WTC11 (cell line): ENCODE data around the gene CHFR. TPM values are rescaled to one million over a fixed set of nuclear protein-coding genes. Genes with fewer than 3 reads are reported as not detected.

Experiments used
- ATAC-seq: fragments of 200-7000 bp; cut with Tn5 transposase; 2 replicates; pipeline ENCODE4 v1.10.0; 2021; ENCODE audit warnings: mild to moderate bottlenecking, moderate library complexity
- CTCF ChIA-PET: fragments of 300-600 bp; sonication (Branson Sonifier 250); formaldehyde crosslinking; loops from one replicate; lab custom pipeline; 2021; ENCODE audit warnings: antibody characterized with exemption; lab: Charles Lee
- POLR2A ChIA-PET: fragments of 350-600 bp; sonication (Branson Sonifier 250); formaldehyde crosslinking; loops from one replicate; lab custom pipeline; 2021; ENCODE audit warnings: antibody characterized with exemption; lab: Charles Lee
- DNase-seq: peaks from one replicate; pipeline ENCODE4 v3.0.0; 2021; ENCODE audit warnings: low spot score
- H3K27ac Mint-ChIP-seq: 2 replicates; pipeline ENCODE4 v1.8.0; 2021; ENCODE audit warnings: mixed read lengths
- H3K27me3 Mint-ChIP-seq: 2 replicates; pipeline ENCODE4 v1.8.0; 2021; ENCODE audit warnings: low read depth, mild to moderate bottlenecking, moderate library complexity, mixed read lengths
- H3K36me3 Mint-ChIP-seq: 2 replicates; pipeline ENCODE4 v1.8.0; 2021; ENCODE audit warnings: mixed read lengths
- H3K4me1 Mint-ChIP-seq: 2 replicates; pipeline ENCODE4 v1.8.0; 2022; ENCODE audit warnings: mixed read lengths
- H3K4me3 Mint-ChIP-seq: 2 replicates; pipeline ENCODE4 v1.8.0; 2021; ENCODE audit warnings: mild to moderate bottlenecking, moderate library complexity, mixed read lengths
- H3K9me3 Mint-ChIP-seq: 2 replicates; pipeline ENCODE4 v1.8.0; 2021; ENCODE audit warnings: mixed read lengths
- FOXJ3 ChIP-seq: sonication (generic); formaldehyde crosslinking; IDR thresholded peaks from 2 replicates; pipeline ENCODE4 v1.9.0; 2021; ENCODE audit warnings: missing genetic modification reagents, mild to moderate bottlenecking, borderline replicate concordance
- GTF2I ChIP-seq: fragments of 250-450 bp; sonication (Bioruptor Pico); conservative IDR thresholded peaks from 2 replicates; pipeline ENCODE4 v1.4.0; 2021; ENCODE audit warnings: mild to moderate bottlenecking
- IRF2 ChIP-seq: sonication (generic); formaldehyde crosslinking; IDR thresholded peaks from 2 replicates; pipeline ENCODE4 v1.8.0; 2022; ENCODE audit warnings: low read depth, missing genetic modification reagents, borderline replicate concordance
- JAZF1 ChIP-seq: fragments of 250-450 bp; sonication (Bioruptor Pico); IDR thresholded peaks from 2 replicates; pipeline ENCODE4 v1.9.0; 2021; ENCODE audit warnings: moderate library complexity, mild to moderate bottlenecking, inconsistent platforms
- KAT7 ChIP-seq: sonication (generic); formaldehyde crosslinking; IDR thresholded peaks from 2 replicates; pipeline ENCODE4 v1.8.1; 2023; ENCODE audit warnings: missing genetic modification reagents, mild to moderate bottlenecking, borderline replicate concordance
- NR2C2 ChIP-seq: sonication (generic); formaldehyde crosslinking; IDR thresholded peaks from 2 replicates; pipeline ENCODE4 v1.8.0; 2022; ENCODE audit warnings: mild to moderate bottlenecking, missing genetic modification reagents
- SMAD3 ChIP-seq: sonication (generic); formaldehyde crosslinking; IDR thresholded peaks from 2 replicates; pipeline ENCODE4 v1.8.0; 2022; ENCODE audit warnings: missing genetic modification reagents, mild to moderate bottlenecking, borderline replicate concordance
- TCF7 ChIP-seq: sonication (generic); formaldehyde crosslinking; IDR thresholded peaks from 2 replicates; pipeline ENCODE4 v1.8.0; 2022; ENCODE audit warnings: mild to moderate bottlenecking, low read depth, missing genetic modification reagents, moderate library complexity
- TEAD4 ChIP-seq: sonication (generic); formaldehyde crosslinking; IDR thresholded peaks from 2 replicates; pipeline ENCODE4 v1.8.0; 2022; ENCODE audit warnings: mild to moderate bottlenecking, missing genetic modification reagents
- ZNF423 ChIP-seq: fragments of 250-450 bp; sonication (Bioruptor Pico); IDR thresholded peaks from 2 replicates; pipeline ENCODE4 v2.1.2; 2022; ENCODE audit warnings: mild to moderate bottlenecking, moderate library complexity
- total RNA-seq: library from RNA; stranded (reverse); gene quantifications from 3 replicates; pipeline ENCODE4 v1.2.3, GENCODE V29; 2021
- TF ChIP-seq, protein P1 (sequence below): sonication (generic); formaldehyde crosslinking; IDR thresholded peaks from 2 replicates; pipeline ENCODE4 v1.8.0; 2022; ENCODE audit warnings: missing genetic modification reagents
- TF ChIP-seq, protein P2 (sequence below): sonication (generic); formaldehyde crosslinking; IDR thresholded peaks from 2 replicates; pipeline ENCODE4 v1.8.0; 2023; ENCODE audit warnings: missing genetic modification reagents, mild to moderate bottlenecking, borderline replicate concordance
- TF ChIP-seq, protein P3 (sequence below): fragments of 250-450 bp; sonication (Bioruptor Pico); IDR thresholded peaks from 2 replicates; pipeline ENCODE4 v1.9.0; 2021; ENCODE audit warnings: moderate library complexity, mild to moderate bottlenecking, inconsistent platforms, borderline replicate concordance
- TF ChIP-seq, protein P4 (sequence below): sonication (generic); formaldehyde crosslinking; IDR thresholded peaks from 2 replicates; pipeline ENCODE4 v1.8.1; 2023; ENCODE audit warnings: mild to moderate bottlenecking, missing genetic modification reagents
- TF ChIP-seq, protein P5 (sequence below): sonication (generic); formaldehyde crosslinking; IDR thresholded peaks from 2 replicates; pipeline ENCODE4 v1.8.1; 2022; ENCODE audit warnings: missing genetic modification reagents, borderline replicate concordance
- TF ChIP-seq, protein P6 (sequence below): sonication (generic); formaldehyde crosslinking; IDR thresholded peaks from 2 replicates; pipeline ENCODE4 v1.8.0; 2022; ENCODE audit warnings: mild to moderate bottlenecking, missing genetic modification reagents
- TF ChIP-seq, protein P7 (sequence below): sonication (generic); formaldehyde crosslinking; IDR thresholded peaks from 2 replicates; pipeline ENCODE4 v1.8.0; 2022; ENCODE audit warnings: mild to moderate bottlenecking, missing genetic modification reagents

Gene CHFR
- total RNA-seq, 1 experiment from 2014 or later: 58.7 TPM

DNA sequence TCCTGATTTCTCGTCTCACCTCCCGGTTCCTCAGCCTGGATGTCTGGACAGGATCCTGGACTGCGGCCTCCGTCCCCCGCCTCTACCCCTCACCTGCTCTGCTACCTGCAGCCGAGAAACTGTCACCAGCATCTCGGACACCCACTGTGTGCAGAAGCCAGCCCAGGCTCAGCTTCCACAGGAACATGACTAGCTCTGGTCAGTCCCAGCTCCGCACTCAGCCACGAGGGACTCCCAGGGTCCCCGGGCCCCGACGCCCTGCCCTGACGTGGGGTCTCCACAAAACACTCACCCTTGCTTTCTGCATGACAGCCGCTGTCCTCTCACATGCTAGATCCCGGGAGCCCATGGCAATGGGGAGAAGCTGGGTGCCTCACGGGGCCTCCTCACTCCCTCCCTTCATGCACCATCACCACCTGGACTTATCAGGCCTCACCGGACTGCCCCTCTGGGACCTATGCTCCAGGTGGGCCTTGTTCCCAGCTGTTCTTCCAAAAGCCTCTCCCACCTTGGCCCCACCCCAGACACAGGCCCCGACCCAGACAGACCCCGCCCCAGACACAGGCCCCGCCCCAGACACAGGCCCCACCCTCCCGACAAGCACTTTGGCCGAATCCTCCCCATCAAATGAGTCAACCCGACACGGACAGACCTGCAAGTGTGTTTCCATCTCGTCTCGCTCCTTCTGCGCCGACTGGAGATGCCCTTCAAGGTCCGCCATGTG lies 98.9 kb downstream of the CHFR start:
- H3K27ac Mint-ChIP-seq: peak overlapping the region; percentile 71
- ChIA-PET POLR2A (no interaction called here), CTCF (interaction anchor here (1.1 kb wide), 1 partner anchor 21 kb away, joined by 3 read pairs; no protein-coding TSS in a partner anchor)
- peaks cover 51% of the 10 kb centered on the region for H3K36me3 Mint-ChIP-seq
- no peak overlapping the region for H3K4me3 Mint-ChIP-seq
- no peaks in the 10 kb centered on the region for H3K27me3 Mint-ChIP-seq
- ATAC-seq (peak; percentile 78), DNase-seq (no peak)
- peaks cover 6% of the 10 kb centered on the region; the same call in 1 of the 2 replicates for H3K9me3 Mint-ChIP-seq
- H3K4me1 Mint-ChIP-seq: no peaks in the 10 kb centered on the region
- TF ChIP-seq, protein P1, sequence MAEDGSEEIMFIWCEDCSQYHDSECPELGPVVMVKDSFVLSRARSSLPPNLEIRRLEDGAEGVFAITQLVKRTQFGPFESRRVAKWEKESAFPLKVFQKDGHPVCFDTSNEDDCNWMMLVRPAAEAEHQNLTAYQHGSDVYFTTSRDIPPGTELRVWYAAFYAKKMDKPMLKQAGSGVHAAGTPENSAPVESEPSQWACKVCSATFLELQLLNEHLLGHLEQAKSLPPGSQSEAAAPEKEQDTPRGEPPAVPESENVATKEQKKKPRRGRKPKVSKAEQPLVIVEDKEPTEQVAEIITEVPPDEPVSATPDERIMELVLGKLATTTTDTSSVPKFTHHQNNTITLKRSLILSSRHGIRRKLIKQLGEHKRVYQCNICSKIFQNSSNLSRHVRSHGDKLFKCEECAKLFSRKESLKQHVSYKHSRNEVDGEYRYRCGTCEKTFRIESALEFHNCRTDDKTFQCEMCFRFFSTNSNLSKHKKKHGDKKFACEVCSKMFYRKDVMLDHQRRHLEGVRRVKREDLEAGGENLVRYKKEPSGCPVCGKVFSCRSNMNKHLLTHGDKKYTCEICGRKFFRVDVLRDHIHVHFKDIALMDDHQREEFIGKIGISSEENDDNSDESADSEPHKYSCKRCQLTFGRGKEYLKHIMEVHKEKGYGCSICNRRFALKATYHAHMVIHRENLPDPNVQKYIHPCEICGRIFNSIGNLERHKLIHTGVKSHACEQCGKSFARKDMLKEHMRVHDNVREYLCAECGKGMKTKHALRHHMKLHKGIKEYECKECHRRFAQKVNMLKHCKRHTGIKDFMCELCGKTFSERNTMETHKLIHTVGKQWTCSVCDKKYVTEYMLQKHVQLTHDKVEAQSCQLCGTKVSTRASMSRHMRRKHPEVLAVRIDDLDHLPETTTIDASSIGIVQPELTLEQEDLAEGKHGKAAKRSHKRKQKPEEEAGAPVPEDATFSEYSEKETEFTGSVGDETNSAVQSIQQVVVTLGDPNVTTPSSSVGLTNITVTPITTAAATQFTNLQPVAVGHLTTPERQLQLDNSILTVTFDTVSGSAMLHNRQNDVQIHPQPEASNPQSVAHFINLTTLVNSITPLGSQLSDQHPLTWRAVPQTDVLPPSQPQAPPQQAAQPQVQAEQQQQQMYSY: no peak
- no peak for TF ChIP-seq NR2C2 (CRISPR knock-in tag)
- TF ChIP-seq, protein P2, sequence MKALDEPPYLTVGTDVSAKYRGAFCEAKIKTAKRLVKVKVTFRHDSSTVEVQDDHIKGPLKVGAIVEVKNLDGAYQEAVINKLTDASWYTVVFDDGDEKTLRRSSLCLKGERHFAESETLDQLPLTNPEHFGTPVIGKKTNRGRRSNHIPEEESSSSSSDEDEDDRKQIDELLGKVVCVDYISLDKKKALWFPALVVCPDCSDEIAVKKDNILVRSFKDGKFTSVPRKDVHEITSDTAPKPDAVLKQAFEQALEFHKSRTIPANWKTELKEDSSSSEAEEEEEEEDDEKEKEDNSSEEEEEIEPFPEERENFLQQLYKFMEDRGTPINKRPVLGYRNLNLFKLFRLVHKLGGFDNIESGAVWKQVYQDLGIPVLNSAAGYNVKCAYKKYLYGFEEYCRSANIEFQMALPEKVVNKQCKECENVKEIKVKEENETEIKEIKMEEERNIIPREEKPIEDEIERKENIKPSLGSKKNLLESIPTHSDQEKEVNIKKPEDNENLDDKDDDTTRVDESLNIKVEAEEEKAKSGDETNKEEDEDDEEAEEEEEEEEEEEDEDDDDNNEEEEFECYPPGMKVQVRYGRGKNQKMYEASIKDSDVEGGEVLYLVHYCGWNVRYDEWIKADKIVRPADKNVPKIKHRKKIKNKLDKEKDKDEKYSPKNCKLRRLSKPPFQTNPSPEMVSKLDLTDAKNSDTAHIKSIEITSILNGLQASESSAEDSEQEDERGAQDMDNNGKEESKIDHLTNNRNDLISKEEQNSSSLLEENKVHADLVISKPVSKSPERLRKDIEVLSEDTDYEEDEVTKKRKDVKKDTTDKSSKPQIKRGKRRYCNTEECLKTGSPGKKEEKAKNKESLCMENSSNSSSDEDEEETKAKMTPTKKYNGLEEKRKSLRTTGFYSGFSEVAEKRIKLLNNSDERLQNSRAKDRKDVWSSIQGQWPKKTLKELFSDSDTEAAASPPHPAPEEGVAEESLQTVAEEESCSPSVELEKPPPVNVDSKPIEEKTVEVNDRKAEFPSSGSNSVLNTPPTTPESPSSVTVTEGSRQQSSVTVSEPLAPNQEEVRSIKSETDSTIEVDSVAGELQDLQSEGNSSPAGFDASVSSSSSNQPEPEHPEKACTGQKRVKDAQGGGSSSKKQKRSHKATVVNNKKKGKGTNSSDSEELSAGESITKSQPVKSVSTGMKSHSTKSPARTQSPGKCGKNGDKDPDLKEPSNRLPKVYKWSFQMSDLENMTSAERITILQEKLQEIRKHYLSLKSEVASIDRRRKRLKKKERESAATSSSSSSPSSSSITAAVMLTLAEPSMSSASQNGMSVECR (CRISPR knock-in tag): no peak
- no peak for TF ChIP-seq GTF2I
- TF ChIP-seq, protein P3, sequence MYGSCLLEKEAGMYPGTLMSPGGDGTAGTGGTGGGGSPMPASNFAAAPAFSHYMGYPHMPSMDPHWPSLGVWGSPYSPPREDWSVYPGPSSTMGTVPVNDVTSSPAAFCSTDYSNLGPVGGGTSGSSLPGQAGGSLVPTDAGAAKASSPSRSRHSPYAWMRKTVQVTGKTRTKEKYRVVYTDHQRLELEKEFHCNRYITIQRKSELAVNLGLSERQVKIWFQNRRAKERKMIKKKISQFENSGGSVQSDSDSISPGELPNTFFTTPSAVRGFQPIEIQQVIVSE (CRISPR knock-in tag): no peak
- TF ChIP-seq IRF2 (CRISPR knock-in tag): no peak
- TF ChIP-seq, protein P4, sequence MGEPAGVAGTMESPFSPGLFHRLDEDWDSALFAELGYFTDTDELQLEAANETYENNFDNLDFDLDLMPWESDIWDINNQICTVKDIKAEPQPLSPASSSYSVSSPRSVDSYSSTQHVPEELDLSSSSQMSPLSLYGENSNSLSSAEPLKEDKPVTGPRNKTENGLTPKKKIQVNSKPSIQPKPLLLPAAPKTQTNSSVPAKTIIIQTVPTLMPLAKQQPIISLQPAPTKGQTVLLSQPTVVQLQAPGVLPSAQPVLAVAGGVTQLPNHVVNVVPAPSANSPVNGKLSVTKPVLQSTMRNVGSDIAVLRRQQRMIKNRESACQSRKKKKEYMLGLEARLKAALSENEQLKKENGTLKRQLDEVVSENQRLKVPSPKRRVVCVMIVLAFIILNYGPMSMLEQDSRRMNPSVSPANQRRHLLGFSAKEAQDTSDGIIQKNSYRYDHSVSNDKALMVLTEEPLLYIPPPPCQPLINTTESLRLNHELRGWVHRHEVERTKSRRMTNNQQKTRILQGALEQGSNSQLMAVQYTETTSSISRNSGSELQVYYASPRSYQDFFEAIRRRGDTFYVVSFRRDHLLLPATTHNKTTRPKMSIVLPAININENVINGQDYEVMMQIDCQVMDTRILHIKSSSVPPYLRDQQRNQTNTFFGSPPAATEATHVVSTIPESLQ (CRISPR knock-in tag): no peak
- TF ChIP-seq, protein P5, sequence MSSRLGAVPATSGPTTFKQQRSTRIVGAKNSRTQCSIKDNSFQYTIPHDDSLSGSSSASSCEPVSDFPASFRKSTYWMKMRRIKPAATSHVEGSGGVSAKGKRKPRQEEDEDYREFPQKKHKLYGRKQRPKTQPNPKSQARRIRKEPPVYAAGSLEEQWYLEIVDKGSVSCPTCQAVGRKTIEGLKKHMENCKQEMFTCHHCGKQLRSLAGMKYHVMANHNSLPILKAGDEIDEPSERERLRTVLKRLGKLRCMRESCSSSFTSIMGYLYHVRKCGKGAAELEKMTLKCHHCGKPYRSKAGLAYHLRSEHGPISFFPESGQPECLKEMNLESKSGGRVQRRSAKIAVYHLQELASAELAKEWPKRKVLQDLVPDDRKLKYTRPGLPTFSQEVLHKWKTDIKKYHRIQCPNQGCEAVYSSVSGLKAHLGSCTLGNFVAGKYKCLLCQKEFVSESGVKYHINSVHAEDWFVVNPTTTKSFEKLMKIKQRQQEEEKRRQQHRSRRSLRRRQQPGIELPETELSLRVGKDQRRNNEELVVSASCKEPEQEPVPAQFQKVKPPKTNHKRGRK: no peak

DNA sequence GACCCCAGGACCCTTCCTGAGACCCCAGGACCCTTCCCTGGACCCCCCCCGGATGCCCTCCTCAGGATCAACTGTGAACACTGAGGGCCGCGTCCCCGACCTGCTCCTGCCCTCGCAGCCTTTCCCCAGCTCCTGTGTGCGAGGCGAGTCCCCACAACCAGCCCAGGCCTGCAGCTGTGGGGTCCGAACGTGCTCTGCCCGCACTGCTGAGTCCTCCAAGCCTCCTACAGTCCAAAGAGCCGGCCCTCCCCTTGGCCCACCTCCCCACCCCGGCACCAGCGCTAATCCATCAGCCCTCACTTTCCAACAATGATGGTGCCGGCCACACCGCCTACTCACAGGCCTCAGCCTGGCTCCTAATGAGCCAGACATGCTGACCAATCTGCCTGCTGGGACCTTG lies 99.5 kb downstream of the CHFR start:
- Mint-ChIP-seq H3K27me3 (no peaks in the 10 kb centered on the region), H3K9me3 (peaks cover 6% of the 10 kb centered on the region; the same call in 1 of the 2 replicates), H3K36me3 (peaks cover 51% of the 10 kb centered on the region), H3K27ac (peak overlapping the region; percentile 71; the same call in 1 of the 2 replicates), H3K4me1 (no peaks in the 10 kb centered on the region), H3K4me3 (no peak overlapping the region)
- POLR2A ChIA-PET: no interaction called here
- ATAC-seq: no peak
- CTCF ChIA-PET: no interaction called here
- no peak for DNase-seq
- TF ChIP-seq KAT7 (CRISPR knock-in tag) (no peak), FOXJ3 (CRISPR knock-in tag) (no peak), JAZF1 (CRISPR knock-in tag) (no peak), ZNF423 (no peak), TEAD4 (CRISPR knock-in tag) (no peak), SMAD3 (CRISPR knock-in tag) (no peak), TCF7 (CRISPR knock-in tag) (no peak)
- TF ChIP-seq, protein P6, sequence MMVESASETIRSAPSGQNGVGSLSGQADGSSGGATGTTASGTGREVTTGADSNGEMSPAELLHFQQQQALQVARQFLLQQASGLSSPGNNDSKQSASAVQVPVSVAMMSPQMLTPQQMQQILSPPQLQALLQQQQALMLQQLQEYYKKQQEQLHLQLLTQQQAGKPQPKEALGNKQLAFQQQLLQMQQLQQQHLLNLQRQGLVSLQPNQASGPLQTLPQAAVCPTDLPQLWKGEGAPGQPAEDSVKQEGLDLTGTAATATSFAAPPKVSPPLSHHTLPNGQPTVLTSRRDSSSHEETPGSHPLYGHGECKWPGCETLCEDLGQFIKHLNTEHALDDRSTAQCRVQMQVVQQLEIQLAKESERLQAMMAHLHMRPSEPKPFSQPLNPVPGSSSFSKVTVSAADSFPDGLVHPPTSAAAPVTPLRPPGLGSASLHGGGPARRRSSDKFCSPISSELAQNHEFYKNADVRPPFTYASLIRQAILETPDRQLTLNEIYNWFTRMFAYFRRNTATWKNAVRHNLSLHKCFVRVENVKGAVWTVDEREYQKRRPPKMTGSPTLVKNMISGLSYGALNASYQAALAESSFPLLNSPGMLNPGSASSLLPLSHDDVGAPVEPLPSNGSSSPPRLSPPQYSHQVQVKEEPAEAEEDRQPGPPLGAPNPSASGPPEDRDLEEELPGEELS (CRISPR knock-in tag): no peak
- TF ChIP-seq, protein P7, sequence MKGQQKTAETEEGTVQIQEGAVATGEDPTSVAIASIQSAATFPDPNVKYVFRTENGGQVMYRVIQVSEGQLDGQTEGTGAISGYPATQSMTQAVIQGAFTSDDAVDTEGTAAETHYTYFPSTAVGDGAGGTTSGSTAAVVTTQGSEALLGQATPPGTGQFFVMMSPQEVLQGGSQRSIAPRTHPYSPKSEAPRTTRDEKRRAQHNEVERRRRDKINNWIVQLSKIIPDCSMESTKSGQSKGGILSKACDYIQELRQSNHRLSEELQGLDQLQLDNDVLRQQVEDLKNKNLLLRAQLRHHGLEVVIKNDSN (CRISPR knock-in tag): no peak
